Esophagus muscularis mucosa (tissue), 4 donors: ENCODE results near the gene BRAT1.

Experiments
- CTCF ChIP-seq, 3 experiments: fragments of 200-600 bp in 2 of 3; fragments of 450-650 bp in 1 of 3; sonication (generic) in 2 of 3; IDR thresholded peaks; one replicate each; pipeline ENCODE4 v1.5.1; 2017 to 2019; ENCODE audit warnings: antibody characterized with exemption in 3 of 3, mild to moderate bottlenecking in 2 of 3, moderate library complexity in 1 of 3
- EP300 ChIP-seq: sonication (generic); formaldehyde crosslinking; IDR thresholded peaks from one replicate; pipeline ENCODE4 v1.6.1; 2017; ENCODE audit warnings: antibody characterized with exemption
- POLR2A ChIP-seq: fragments of 450-650 bp; IDR thresholded peaks from one replicate; pipeline ENCODE4 v1.6.1; 2017; ENCODE audit warnings: antibody characterized with exemption, moderate library complexity, mild to moderate bottlenecking, low read depth
- POLR2AphosphoS5 ChIP-seq, 2 donors: sonication (generic); formaldehyde crosslinking; IDR thresholded peaks; one replicate each; pipeline ENCODE4 v1.6.1; 2017; ENCODE audit warnings: antibody characterized with exemption in 2 of 2

- TF ChIP-seq CTCF (IDR thresholded peaks at IDR 0.05): no peak
- no peak for TF ChIP-seq EP300
- no peak for TF ChIP-seq POLR2AphosphoS5 (IDR thresholded peaks at IDR 0.05)
- no peak for TF ChIP-seq POLR2A
Observed at GRCh38 chr7:2603044-2603965, 48.0 kb upstream of the BRAT1 start.
